NCI-H146 (cell line): Measurements from ENCODE around the gene OTOP1.
"Not testable (repeated sequence)": the region's sequence is repeated elsewhere in the genome, so short reads cannot be mapped to it uniquely, and the experiment has no call there.

ENCODE experiments used
- DNase-seq: peaks from one replicate; lab custom pipeline; 2025; lab: John Stamatoyannopoulos, UW

Gene OTOP1

GRCh38 chr4:4164532-4165173 lies 62.1 kb downstream of the OTOP1 start:
- DNase-seq, result not testable (repeated sequence)

DNA sequence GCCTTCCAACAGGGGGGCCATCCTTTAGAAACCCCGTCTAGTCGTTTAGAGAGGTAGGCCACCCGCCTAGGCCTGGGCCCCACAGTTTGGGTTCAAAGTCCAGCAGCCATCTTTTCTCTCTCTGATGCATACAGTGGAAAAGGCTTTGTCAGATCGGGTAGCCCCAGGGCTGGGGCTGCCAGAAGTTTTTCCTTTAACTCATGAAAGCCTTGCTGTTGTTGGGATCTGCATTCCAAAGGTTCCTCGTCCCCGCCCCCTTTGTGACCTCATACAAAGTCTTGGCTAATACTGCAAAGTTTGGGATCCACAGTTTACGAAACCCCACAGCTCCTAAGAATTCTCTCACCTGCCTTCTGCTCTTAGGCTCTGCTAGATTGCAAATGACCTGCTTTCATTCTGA lies 64.5 kb downstream of the OTOP1 start:
- DNase-seq, result not testable (repeated sequence)

GRCh38 chr4:4160956-4161665 lies 65.6 kb downstream of the OTOP1 start:
- DNase-seq, result not testable (repeated sequence)

- peak; percentile 32 for DNase-seq
These were observed 81.1 kb downstream of the OTOP1 start for GRCh38 chr4:4145622-4146021.

GRCh38 chr4:4143376-4143775 lies 83.4 kb downstream of the OTOP1 start:
- not testable (repeated sequence) for DNase-seq

GRCh38 chr4:4142679-4143078 lies 84.0 kb downstream of the OTOP1 start:
- not testable (repeated sequence) for DNase-seq

GRCh38 chr4:4141186-4141585 lies 85.5 kb downstream of the OTOP1 start:
- DNase-seq, result not testable (repeated sequence)
